Measurements from ENCODE around the gene USP5. TPM values are rescaled to one million over a fixed set of nuclear protein-coding genes. Genes with fewer than 3 reads are reported as not detected.

USP5 gene
- total and polyA plus RNA-seq, 2 of the 8 experiments (the other 6 are each of a cell fraction or from before 2014, with no cell fraction given): 66.5 to 148 TPM

- TF ChIP-seq CHD7 (IDR thresholded peaks at IDR 0.05; ENCODE audit: insufficient replicate concordance, low read length) (no peak), SIN3A (conservative IDR thresholded peaks at IDR 0.05 in 1 of 2, IDR thresholded peaks at IDR 0.05 in 1 of 2; ENCODE audit: low read depth in 1 of 2, low read length in 2 of 2) (no peak), CBX5 (IDR thresholded peaks at IDR 0.05; ENCODE audit: low read depth, low read length) (no peak), RFX5 (IDR thresholded peaks at IDR 0.05; ENCODE audit: borderline replicate concordance, low read depth, low read length) (no peak), CTCF (IDR thresholded peaks at IDR 0.05; ENCODE audit: control extremely low read depth in 1 of 3, insufficient read depth in 1 of 3, low read depth in 1 of 3, low read length in 3 of 3) (no peak), SIRT6 (IDR thresholded peaks at IDR 0.05; ENCODE audit: low read length) (no peak)
Measured at GRCh38 chr12:6810758-6811157, 41.2 kb upstream of the USP5 start (continued).

Measured in H1 (cell line).